ENCODE measurements around the gene MRPL14.

MRPL14 gene

GRCh38 chr6:44126320-44127149 is 717 bp downstream of the MRPL14 start:
- Histone ChIP-seq H3K36me3 (replicated peaks; ENCODE audit: insufficient read depth, low read length) (no peaks in the 10 kb centered on the region), H3K79me2 (ENCODE audit: low read length) (peaks cover 72% of the 10 kb centered on the region), H3K4me3 (ENCODE audit: low read length) (peak overlapping the region; percentile 95), H3K4me2 (ENCODE audit: low read depth, low read length) (peak overlapping the region; percentile 96), H3K4me1 (ENCODE audit: low read length) (peaks cover 36% of the 10 kb centered on the region), H3K9me3 (replicated peaks; ENCODE audit: insufficient read depth, low read length) (no peaks in the 10 kb centered on the region), H3F3A (ENCODE audit: insufficient read depth, low read length) (peaks cover 14% of the 10 kb centered on the region), H4K20me1 (ENCODE audit: insufficient read depth, low read length) (peaks cover 44% of the 10 kb centered on the region), H3K9ac (ENCODE audit: low read length) (peak overlapping the region; percentile 77), H3K27ac (ENCODE audit: low read length) (peak overlapping the region; percentile 33; the same call in 1 of the 2 replicates), H2AFZ (ENCODE audit: low read length) (peak overlapping the region; percentile 51; the same call in 1 of the 2 replicates), H3K27me3 (replicated peaks; ENCODE audit: insufficient read depth, low read length) (no peaks in the 10 kb centered on the region), H3K9me2 (replicated peaks; ENCODE audit: insufficient read depth, low read length) (no peaks in the 10 kb centered on the region)
- no peak for TF ChIP-seq CTCF (IDR thresholded peaks at IDR 0.05; ENCODE audit: low read length)
- TF ChIP-seq EZH2 (optimal IDR thresholded peaks at IDR 0.05; ENCODE audit: low read depth, low read length), result no peak
- no peak for TF ChIP-seq EZH2phosphoT487 (IDR thresholded peaks at IDR 0.05; ENCODE audit: low read length)
- DNase-seq, result peak; percentile 63

- Histone ChIP-seq H3K9me3 (replicated peaks; ENCODE audit: insufficient read depth, low read length) (no peaks in the 10 kb centered on the region), H3K4me2 (ENCODE audit: low read depth, low read length) (no peak overlapping the region), H3K9me2 (replicated peaks; ENCODE audit: insufficient read depth, low read length) (no peaks in the 10 kb centered on the region), H3K27me3 (replicated peaks; ENCODE audit: insufficient read depth, low read length) (no peaks in the 10 kb centered on the region), H3K4me1 (ENCODE audit: low read length) (peaks cover 36% of the 10 kb centered on the region), H3K36me3 (replicated peaks; ENCODE audit: insufficient read depth, low read length) (no peaks in the 10 kb centered on the region), H3K27ac (ENCODE audit: low read length) (no peak overlapping the region), H2AFZ (ENCODE audit: low read length) (no peak overlapping the region), H4K20me1 (ENCODE audit: insufficient read depth, low read length) (peaks cover 66% of the 10 kb centered on the region), H3K79me2 (ENCODE audit: low read length) (peaks cover 96% of the 10 kb centered on the region), H3F3A (ENCODE audit: insufficient read depth, low read length) (peaks cover 14% of the 10 kb centered on the region), H3K9ac (ENCODE audit: low read length) (no peak overlapping the region), H3K4me3 (ENCODE audit: low read length) (no peak overlapping the region)
- no peak for DNase-seq
- TF ChIP-seq CTCF (IDR thresholded peaks at IDR 0.05; ENCODE audit: low read length) (no peak), EZH2 (optimal IDR thresholded peaks at IDR 0.05; ENCODE audit: low read depth, low read length) (no peak), EZH2phosphoT487 (IDR thresholded peaks at IDR 0.05; ENCODE audit: low read length) (no peak)
Measured at GRCh38 chr6:44123544-44123943, 3.7 kb downstream of the MRPL14 start.

GRCh38 chr6:44122801-44123200 is 4.5 kb downstream of the MRPL14 start:
- H3K27ac ChIP-seq (ENCODE audit: low read length), result no peak overlapping the region
- no peaks in the 10 kb centered on the region for H3K9me3 ChIP-seq (replicated peaks; ENCODE audit: insufficient read depth, low read length)
- no peaks in the 10 kb centered on the region for H3K36me3 ChIP-seq (replicated peaks; ENCODE audit: insufficient read depth, low read length)
- no peak overlapping the region for H3K9ac ChIP-seq (ENCODE audit: low read length)
- peaks cover 66% of the 10 kb centered on the region for H4K20me1 ChIP-seq (ENCODE audit: insufficient read depth, low read length)
- H3K4me2 ChIP-seq (ENCODE audit: low read depth, low read length), result no peak overlapping the region
- H3K4me3 ChIP-seq (ENCODE audit: low read length), result no peak overlapping the region
- peaks cover 43% of the 10 kb centered on the region for H3K4me1 ChIP-seq (ENCODE audit: low read length)
- peaks cover 96% of the 10 kb centered on the region for H3K79me2 ChIP-seq (ENCODE audit: low read length)
- DNase-seq, result peak; percentile 54
- TF ChIP-seq CTCF (IDR thresholded peaks at IDR 0.05; ENCODE audit: low read length), result no peak
- TF ChIP-seq EZH2phosphoT487 (IDR thresholded peaks at IDR 0.05; ENCODE audit: low read length), result no peak
- H2AFZ ChIP-seq (ENCODE audit: low read length), result no peak overlapping the region
- H3K9me2 ChIP-seq (replicated peaks; ENCODE audit: insufficient read depth, low read length), result no peaks in the 10 kb centered on the region
- H3F3A ChIP-seq (ENCODE audit: insufficient read depth, low read length), result peaks cover 17% of the 10 kb centered on the region
- H3K27me3 ChIP-seq (replicated peaks; ENCODE audit: insufficient read depth, low read length), result no peaks in the 10 kb centered on the region

Data from MM.1S (cell line).